Glutamatergic neuron (in vitro differentiated cells): ENCODE measurements around the gene FZD7. TPM values are rescaled to one million over a fixed set of nuclear protein-coding genes. Genes with fewer than 3 reads are reported as not detected.
A peak's percentile ranks its signal among the peaks of the same experiment; 100 is the strongest.

Source experiments
- DNase-seq: peaks from one replicate; pipeline ENCODE4 v3.0.0; 2022
- H3K27ac Mint-ChIP-seq: one replicate; pipeline ENCODE4 v1.8.0; 2020; ENCODE audit warnings: mild to moderate bottlenecking, mixed read lengths, inconsistent platforms; ENCODE audit not compliant: unreplicated experiment
- H3K27me3 Mint-ChIP-seq: one replicate; pipeline ENCODE4 v1.8.0; 2020; ENCODE audit warnings: mild to moderate bottlenecking, moderate library complexity, mixed read lengths, inconsistent platforms; ENCODE audit not compliant: unreplicated experiment
- H3K36me3 Mint-ChIP-seq: one replicate; pipeline ENCODE4 v1.8.0; 2020; ENCODE audit warnings: mild to moderate bottlenecking, mixed read lengths, inconsistent platforms; ENCODE audit not compliant: unreplicated experiment
- H3K4me1 Mint-ChIP-seq: one replicate; pipeline ENCODE4 v1.8.0; 2020; ENCODE audit warnings: mild to moderate bottlenecking, low read depth, mixed read lengths, inconsistent platforms; ENCODE audit not compliant: unreplicated experiment
- H3K4me3 Mint-ChIP-seq: one replicate; pipeline ENCODE4 v1.8.0; 2020; ENCODE audit warnings: mild to moderate bottlenecking, mixed read lengths, inconsistent platforms; ENCODE audit not compliant: unreplicated experiment
- H3K9me3 Mint-ChIP-seq: one replicate; pipeline ENCODE4 v1.8.0; 2020; ENCODE audit warnings: mild to moderate bottlenecking, moderate library complexity, mixed read lengths, inconsistent platforms; ENCODE audit not compliant: unreplicated experiment
- total RNA-seq: library from RNA; stranded (reverse); fragmentation: NEBNext Ultra II Directional; extraction: Animal tissue kit (Norgen Biotek cat#: 25700); gene quantifications from one replicate; pipeline ENCODE4 v1.2.1, GENCODE V29; 2021; ENCODE audit not compliant: unreplicated experiment
- TF ChIP-seq, protein P1 (sequence below): fragments of 200-600 bp; sonication (generic); IDR thresholded peaks from one replicate; pipeline ENCODE4 v1.5.0; 2021; ENCODE audit not compliant: partially characterized antibody, unreplicated experiment

Gene FZD7
- total RNA-seq, 1 donor from 2014 or later = 19.0 TPM

DNA sequence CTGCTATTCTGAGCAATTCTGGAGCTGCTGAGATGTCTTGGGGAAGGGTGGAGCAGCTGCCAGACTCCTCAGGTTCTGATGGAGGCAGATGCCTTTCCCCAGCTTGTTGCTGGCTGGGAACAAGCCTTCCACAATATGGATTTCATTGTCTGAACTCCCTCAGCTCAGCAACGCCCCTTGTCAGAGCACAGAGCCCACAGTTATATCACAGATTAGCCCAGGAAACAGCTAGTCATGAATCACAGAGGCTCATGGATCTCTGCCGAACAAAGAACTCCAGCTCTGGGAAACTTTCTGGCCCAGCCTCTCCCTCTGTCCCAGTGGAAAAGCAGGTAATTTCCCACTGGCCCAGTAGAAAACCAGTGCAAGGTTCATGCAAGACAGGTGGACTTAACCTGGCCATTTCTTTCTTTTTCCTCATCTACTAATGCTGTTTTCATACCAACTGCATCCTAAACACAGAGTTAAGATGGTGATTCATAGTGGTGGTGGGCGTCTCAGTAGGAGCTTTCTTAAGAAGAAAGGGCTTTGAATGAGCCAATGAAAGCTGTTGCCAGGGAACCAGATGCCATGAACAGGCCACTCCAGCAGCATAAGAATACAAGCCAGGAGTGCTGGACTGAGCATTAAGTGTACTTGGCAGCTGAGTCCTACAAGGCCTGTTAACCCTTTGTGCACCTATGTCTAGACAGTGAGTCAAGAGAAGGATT, 30.7 kb downstream of the FZD7 start:
- TF ChIP-seq, protein P1, sequence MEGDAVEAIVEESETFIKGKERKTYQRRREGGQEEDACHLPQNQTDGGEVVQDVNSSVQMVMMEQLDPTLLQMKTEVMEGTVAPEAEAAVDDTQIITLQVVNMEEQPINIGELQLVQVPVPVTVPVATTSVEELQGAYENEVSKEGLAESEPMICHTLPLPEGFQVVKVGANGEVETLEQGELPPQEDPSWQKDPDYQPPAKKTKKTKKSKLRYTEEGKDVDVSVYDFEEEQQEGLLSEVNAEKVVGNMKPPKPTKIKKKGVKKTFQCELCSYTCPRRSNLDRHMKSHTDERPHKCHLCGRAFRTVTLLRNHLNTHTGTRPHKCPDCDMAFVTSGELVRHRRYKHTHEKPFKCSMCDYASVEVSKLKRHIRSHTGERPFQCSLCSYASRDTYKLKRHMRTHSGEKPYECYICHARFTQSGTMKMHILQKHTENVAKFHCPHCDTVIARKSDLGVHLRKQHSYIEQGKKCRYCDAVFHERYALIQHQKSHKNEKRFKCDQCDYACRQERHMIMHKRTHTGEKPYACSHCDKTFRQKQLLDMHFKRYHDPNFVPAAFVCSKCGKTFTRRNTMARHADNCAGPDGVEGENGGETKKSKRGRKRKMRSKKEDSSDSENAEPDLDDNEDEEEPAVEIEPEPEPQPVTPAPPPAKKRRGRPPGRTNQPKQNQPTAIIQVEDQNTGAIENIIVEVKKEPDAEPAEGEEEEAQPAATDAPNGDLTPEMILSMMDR = no peak
- H3K27me3 Mint-ChIP-seq = no peaks in the 10 kb centered on the region
- no peaks in the 10 kb centered on the region for H3K9me3 Mint-ChIP-seq
- no peaks in the 10 kb centered on the region for H3K36me3 Mint-ChIP-seq
- no peak for DNase-seq
- no peak overlapping the region for H3K4me3 Mint-ChIP-seq
- peak overlapping the region; percentile 72 for H3K27ac Mint-ChIP-seq
- H3K4me1 Mint-ChIP-seq = peaks cover 9% of the 10 kb centered on the region

- peaks cover 9% of the 10 kb centered on the region for H3K4me1 Mint-ChIP-seq
Observed at GRCh38 chr2:202064881-202065230, 31.2 kb downstream of the FZD7 start.

GRCh38 chr2:202065876-202066275, 32.2 kb downstream of the FZD7 start:
- Mint-ChIP-seq H3K27me3 (no peaks in the 10 kb centered on the region), H3K4me3 (no peak overlapping the region), H3K9me3 (no peaks in the 10 kb centered on the region), H3K36me3 (no peaks in the 10 kb centered on the region), H3K4me1 (peaks cover 9% of the 10 kb centered on the region), H3K27ac (no peak overlapping the region)
- TF ChIP-seq, protein P1 = no peak
- DNase-seq = no peak

More at GRCh38 chr2:202064881-202065230, 31.2 kb downstream of the FZD7 start:
- TF ChIP-seq, protein P1 = no peak
- DNase-seq = no peak
- no peaks in the 10 kb centered on the region for H3K36me3 Mint-ChIP-seq
- H3K27me3 Mint-ChIP-seq = no peaks in the 10 kb centered on the region
- H3K4me3 Mint-ChIP-seq = no peak overlapping the region
- no peak overlapping the region for H3K27ac Mint-ChIP-seq
- H3K9me3 Mint-ChIP-seq = no peaks in the 10 kb centered on the region

GRCh38 chr2:202066875-202067274, 33.2 kb downstream of the FZD7 start:
- DNase-seq = no peak

DNA sequence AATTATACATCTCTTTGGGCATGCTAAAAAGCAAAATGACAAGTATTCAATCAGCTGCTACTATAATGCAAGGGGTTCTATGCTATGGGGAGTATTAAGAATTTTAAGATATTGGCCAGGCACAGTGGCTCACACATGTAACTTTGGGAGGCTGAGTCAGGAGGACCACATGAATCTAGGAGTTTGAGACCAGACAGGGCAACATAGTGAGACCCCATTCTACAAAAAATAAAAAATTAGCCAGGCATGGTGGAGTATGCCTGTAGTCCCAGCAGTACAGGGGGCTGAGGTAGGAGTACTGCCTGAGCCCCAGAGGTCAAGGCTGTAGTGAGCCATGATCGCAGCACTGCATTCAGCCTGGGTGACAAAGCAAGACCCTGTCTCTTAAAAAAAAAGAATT, 33.9 kb downstream of the FZD7 start:
- peaks cover 11% of the 10 kb centered on the region for H3K4me1 Mint-ChIP-seq
- TF ChIP-seq, protein P1 = no peak
- no peaks in the 10 kb centered on the region for H3K9me3 Mint-ChIP-seq
- no peak overlapping the region for H3K4me3 Mint-ChIP-seq
- no peaks in the 10 kb centered on the region for H3K36me3 Mint-ChIP-seq
- H3K27me3 Mint-ChIP-seq = no peaks in the 10 kb centered on the region
- no peak for DNase-seq
- H3K27ac Mint-ChIP-seq = no peak overlapping the region

More at GRCh38 chr2:202066875-202067274, 33.2 kb downstream of the FZD7 start:
- Mint-ChIP-seq H3K27me3 (no peaks in the 10 kb centered on the region), H3K4me1 (peaks cover 9% of the 10 kb centered on the region), H3K4me3 (no peak overlapping the region), H3K36me3 (no peaks in the 10 kb centered on the region), H3K27ac (no peak overlapping the region), H3K9me3 (no peaks in the 10 kb centered on the region)
- TF ChIP-seq, protein P1 = no peak
